ENCODE results near the gene HTRA1. TPM values are rescaled to one million over a fixed set of nuclear protein-coding genes. Genes with fewer than 3 reads are reported as not detected.

HTRA1 gene
- total RNA-seq, 6 experiments from 2014 or later: 55.0 to 67.2 (median 61.9) TPM

GRCh38 chr10:122473116-122473515 lies 11.8 kb downstream of the HTRA1 start:
- H3K36me3 Mint-ChIP-seq (ENCODE audit: low read depth): no peaks in the 10 kb centered on the region
- no peak overlapping the region for H3K27ac Mint-ChIP-seq
- H3K9me3 Mint-ChIP-seq: no peaks in the 10 kb centered on the region
- no peak for DNase-seq
- no peak overlapping the region for H3K4me3 Mint-ChIP-seq
- H3K4me1 Mint-ChIP-seq (ENCODE audit: low read depth): peaks cover 38% of the 10 kb centered on the region
- peaks cover 10% of the 10 kb centered on the region for H3K27me3 Mint-ChIP-seq (ENCODE audit: insufficient read depth)
- TF ChIP-seq CTCF (IDR thresholded peaks at IDR 0.05): no peak

- H3K4me1 Mint-ChIP-seq (ENCODE audit: low read depth): peaks cover 26% of the 10 kb centered on the region
- H3K9me3 Mint-ChIP-seq: no peaks in the 10 kb centered on the region
- no peak for DNase-seq
- peaks cover 10% of the 10 kb centered on the region for H3K27me3 Mint-ChIP-seq (ENCODE audit: insufficient read depth)
- H3K4me3 Mint-ChIP-seq: no peak overlapping the region
- H3K27ac Mint-ChIP-seq: no peak overlapping the region
- TF ChIP-seq CTCF (IDR thresholded peaks at IDR 0.05): no peak
- H3K36me3 Mint-ChIP-seq (ENCODE audit: low read depth): no peaks in the 10 kb centered on the region
These were observed 12.9 kb downstream of the HTRA1 start for GRCh38 chr10:122474131-122474818.

GRCh38 chr10:122475100-122475499 lies 13.7 kb downstream of the HTRA1 start:
- Mint-ChIP-seq H3K36me3 (ENCODE audit: low read depth) (no peaks in the 10 kb centered on the region), H3K4me3 (no peak overlapping the region), H3K4me1 (ENCODE audit: low read depth) (peaks cover 18% of the 10 kb centered on the region), H3K27ac (no peak overlapping the region), H3K27me3 (ENCODE audit: insufficient read depth) (peaks cover 10% of the 10 kb centered on the region), H3K9me3 (no peaks in the 10 kb centered on the region)
- DNase-seq: no peak
- TF ChIP-seq CTCF (IDR thresholded peaks at IDR 0.05): no peak

GRCh38 chr10:122475591-122476332 lies 14.4 kb downstream of the HTRA1 start:
- peaks cover 13% of the 10 kb centered on the region for H3K4me1 Mint-ChIP-seq (ENCODE audit: low read depth)

GRCh38 chr10:122476333-122476695 lies 15.0 kb downstream of the HTRA1 start:
- Mint-ChIP-seq H3K27ac (no peak overlapping the region), H3K4me3 (no peak overlapping the region), H3K4me1 (ENCODE audit: low read depth) (peaks cover 8% of the 10 kb centered on the region), H3K9me3 (no peaks in the 10 kb centered on the region), H3K27me3 (ENCODE audit: insufficient read depth) (peaks cover 10% of the 10 kb centered on the region), H3K36me3 (ENCODE audit: low read depth) (0 out of 2 replicates have a peak, but pooled peaks cover under 1% of the 10 kb centered on the region)
- no peak for TF ChIP-seq CTCF (IDR thresholded peaks at IDR 0.05)
- no peak for DNase-seq

More at GRCh38 chr10:122475591-122476332, 14.4 kb downstream of the HTRA1 start:
- Mint-ChIP-seq H3K36me3 (ENCODE audit: low read depth) (no peaks in the 10 kb centered on the region), H3K4me3 (no peak overlapping the region), H3K27me3 (ENCODE audit: insufficient read depth) (peaks cover 10% of the 10 kb centered on the region), H3K27ac (no peak overlapping the region), H3K9me3 (no peaks in the 10 kb centered on the region)
- no peak for TF ChIP-seq CTCF (IDR thresholded peaks at IDR 0.05)
- no peak for DNase-seq
